NAMALWA (cell line): ENCODE measurements around the gene SLC6A5.
A peak's percentile ranks its signal among the peaks of the same experiment; 100 is the strongest.

ENCODE experiments used
- DNase-seq: peaks from one replicate; pipeline ENCODE4 v3.0.0-alpha.2; 2015; ENCODE audit warnings: low spot score

SLC6A5 gene

GRCh38 chr11:20596205-20597153, 2.9 kb upstream of the SLC6A5 start:
- DNase-seq, result no peak

- DNase-seq, result no peak
Observed at GRCh38 chr11:20597154-20597679, 2.2 kb upstream of the SLC6A5 start.

- DNase-seq, result no peak
Observed at GRCh38 chr11:20597680-20598484, 1.5 kb upstream of the SLC6A5 start.

- no peak for DNase-seq
Observed at GRCh38 chr11:20598492-20598891, 916 bp upstream of the SLC6A5 start.

GRCh38 chr11:20600020-20600346, 575 bp downstream of the SLC6A5 start:
- DNase-seq, result no peak

- DNase-seq, result no peak
Observed at GRCh38 chr11:20600551-20600950, 1.1 kb downstream of the SLC6A5 start.

GRCh38 chr11:20601221-20601914, 2.0 kb downstream of the SLC6A5 start:
- no peak for DNase-seq

GRCh38 chr11:20604295-20604803, 4.9 kb downstream of the SLC6A5 start:
- DNase-seq, result no peak

GRCh38 chr11:20604864-20605601, 5.6 kb downstream of the SLC6A5 start:
- no peak for DNase-seq

GRCh38 chr11:20605602-20606091, 6.2 kb downstream of the SLC6A5 start:
- DNase-seq, result no peak

- DNase-seq, result no peak
Observed at GRCh38 chr11:20608934-20609333, 9.5 kb downstream of the SLC6A5 start.

GRCh38 chr11:20609727-20610707, 10.6 kb downstream of the SLC6A5 start:
- peak; percentile 58 for DNase-seq

GRCh38 chr11:20610825-20611224, 11.4 kb downstream of the SLC6A5 start:
- DNase-seq, result no peak

GRCh38 chr11:20611445-20611844, 12.0 kb downstream of the SLC6A5 start:
- no peak for DNase-seq

- DNase-seq, result no peak
Observed at GRCh38 chr11:20611892-20612291, 12.5 kb downstream of the SLC6A5 start.

- no peak for DNase-seq
Observed at GRCh38 chr11:20612416-20612815, 13.0 kb downstream of the SLC6A5 start.

- DNase-seq, result no peak
Observed at GRCh38 chr11:20616920-20617319, 17.5 kb downstream of the SLC6A5 start.

GRCh38 chr11:20617346-20618005, 18.1 kb downstream of the SLC6A5 start:
- DNase-seq, result no peak

- DNase-seq, result no peak
Observed at GRCh38 chr11:20618083-20618482, 18.7 kb downstream of the SLC6A5 start.
